ENCODE measurements around the gene SERTAD1. TPM values are rescaled to one million over a fixed set of nuclear protein-coding genes. Genes with fewer than 3 reads are reported as not detected.
"Not testable (repeated sequence)": the region's sequence is repeated elsewhere in the genome, so short reads cannot be mapped to it uniquely, and the experiment has no call there.

The SERTAD1 gene
- total RNA-seq, 1 donor from 2014 or later = 14.8 TPM

GRCh38 chr19:40464059-40465024 is 38.5 kb upstream of the SERTAD1 start:
- Mint-ChIP-seq H3K4me3 (ENCODE audit: unreplicated experiment) (peak overlapping the region; percentile 94), H3K36me3 (ENCODE audit: low read depth) (peaks cover 4% of the 10 kb centered on the region), H3K27ac (ENCODE audit: unreplicated experiment) (peak overlapping the region; percentile 97), H3K27me3 (ENCODE audit: low read depth) (peaks cover 6% of the 10 kb centered on the region), H3K4me1 (ENCODE audit: low read depth) (peaks cover 29% of the 10 kb centered on the region), H3K9me3 (ENCODE audit: low read depth) (no peaks in the 10 kb centered on the region)
- no peak for DNase-seq (ENCODE audit: low spot score)
- peak; percentile 87 for TF ChIP-seq CTCF (IDR thresholded peaks at IDR 0.05)

GRCh38 chr19:40463587-40464037 is 37.8 kb upstream of the SERTAD1 start:
- not testable (repeated sequence) for H3K9me3 Mint-ChIP-seq (ENCODE audit: low read depth); H3K36me3 Mint-ChIP-seq (ENCODE audit: low read depth); H3K4me3 Mint-ChIP-seq (ENCODE audit: unreplicated experiment); DNase-seq (ENCODE audit: low spot score); H3K27me3 Mint-ChIP-seq (ENCODE audit: low read depth)
- H3K27ac Mint-ChIP-seq (ENCODE audit: unreplicated experiment) = peak overlapping the region; percentile 63
- H3K4me1 Mint-ChIP-seq (ENCODE audit: low read depth) = peaks cover 29% of the 10 kb centered on the region

GRCh38 chr19:40461669-40462221 is 36.0 kb upstream of the SERTAD1 start:
- H3K27ac Mint-ChIP-seq (ENCODE audit: unreplicated experiment) = no peak overlapping the region

GRCh38 chr19:40460185-40460584 is 34.4 kb upstream of the SERTAD1 start:
- Mint-ChIP-seq H3K36me3 (ENCODE audit: low read depth) (peaks cover 4% of the 10 kb centered on the region), H3K4me3 (ENCODE audit: unreplicated experiment) (no peak overlapping the region), H3K9me3 (ENCODE audit: low read depth) (no peaks in the 10 kb centered on the region), H3K27ac (ENCODE audit: unreplicated experiment) (no peak overlapping the region), H3K27me3 (ENCODE audit: low read depth) (no peaks in the 10 kb centered on the region), H3K4me1 (ENCODE audit: low read depth) (peaks cover 17% of the 10 kb centered on the region)
- DNase-seq (ENCODE audit: low spot score) = no peak
- TF ChIP-seq CTCF (IDR thresholded peaks at IDR 0.05) = no peak

More at GRCh38 chr19:40461669-40462221, 36.0 kb upstream of the SERTAD1 start:
- Mint-ChIP-seq H3K4me1 (ENCODE audit: low read depth) (peaks cover 29% of the 10 kb centered on the region), H3K9me3 (ENCODE audit: low read depth) (no peaks in the 10 kb centered on the region), H3K36me3 (ENCODE audit: low read depth) (peaks cover 4% of the 10 kb centered on the region), H3K27me3 (ENCODE audit: low read depth) (peaks cover 6% of the 10 kb centered on the region), H3K4me3 (ENCODE audit: unreplicated experiment) (no peak overlapping the region)
- DNase-seq (ENCODE audit: low spot score) = no peak
- no peak for TF ChIP-seq CTCF (IDR thresholded peaks at IDR 0.05)

- Mint-ChIP-seq H3K4me3 (ENCODE audit: unreplicated experiment) (no peak overlapping the region), H3K4me1 (ENCODE audit: low read depth) (peaks cover 5% of the 10 kb centered on the region), H3K9me3 (ENCODE audit: low read depth) (no peaks in the 10 kb centered on the region), H3K27me3 (ENCODE audit: low read depth) (no peaks in the 10 kb centered on the region), H3K36me3 (ENCODE audit: low read depth) (peaks cover 4% of the 10 kb centered on the region), H3K27ac (ENCODE audit: unreplicated experiment) (no peak overlapping the region)
- no peak for DNase-seq (ENCODE audit: low spot score)
- TF ChIP-seq CTCF (IDR thresholded peaks at IDR 0.05) = no peak
Measured at GRCh38 chr19:40458597-40458974, 32.8 kb upstream of the SERTAD1 start.

All from chondrocyte (in vitro differentiated cells).